GM08714 (cell line): ENCODE measurements around the gene C14orf93.

Source experiments
- H3K4me3 ChIP-seq: fragments of 200-500 bp; sonication (Bioruptor generic); 2 replicates; pipeline ENCODE4 v1.5.1; 2014; ENCODE audit warnings: mild to moderate bottlenecking, low read length, inconsistent platforms
- ZNF274 ChIP-seq: IDR thresholded peaks from 2 replicates; pipeline ENCODE4 v1.6.1; 2012; ENCODE audit warnings: mild to moderate bottlenecking, low read depth, low read length

The C14orf93 gene

GRCh38 chr14:23052182-23052623 is 42.3 kb upstream of the C14orf93 start:
- TF ChIP-seq ZNF274: no peak
- H3K4me3 ChIP-seq: no peak overlapping the region

- H3K4me3 ChIP-seq: no peak overlapping the region
- TF ChIP-seq ZNF274: no peak
Measured at GRCh38 chr14:23051141-23052057, 41.5 kb upstream of the C14orf93 start.

GRCh38 chr14:23049011-23049410 is 39.1 kb upstream of the C14orf93 start:
- TF ChIP-seq ZNF274: no peak
- H3K4me3 ChIP-seq: no peak overlapping the region

- no peak for TF ChIP-seq ZNF274
Measured at GRCh38 chr14:23047751-23048693, 38.1 kb upstream of the C14orf93 start.

GRCh38 chr14:23047034-23047634 is 37.2 kb upstream of the C14orf93 start:
- no peak overlapping the region for H3K4me3 ChIP-seq
- no peak for TF ChIP-seq ZNF274

More at GRCh38 chr14:23047751-23048693, 38.1 kb upstream of the C14orf93 start:
- H3K4me3 ChIP-seq: no peak overlapping the region

GRCh38 chr14:23045419-23046357 is 35.7 kb upstream of the C14orf93 start:
- no peak overlapping the region for H3K4me3 ChIP-seq
- TF ChIP-seq ZNF274: no peak

GRCh38 chr14:23044840-23045239 is 34.9 kb upstream of the C14orf93 start:
- no peak overlapping the region for H3K4me3 ChIP-seq
- no peak for TF ChIP-seq ZNF274

- TF ChIP-seq ZNF274: no peak
- no peak overlapping the region for H3K4me3 ChIP-seq
Measured at GRCh38 chr14:23043754-23044153, 33.8 kb upstream of the C14orf93 start.

- no peak for TF ChIP-seq ZNF274
- no peak overlapping the region for H3K4me3 ChIP-seq
Measured at GRCh38 chr14:23043145-23043544, 33.2 kb upstream of the C14orf93 start.

- no peak for TF ChIP-seq ZNF274
Measured at GRCh38 chr14:23042162-23042965, 32.4 kb upstream of the C14orf93 start, which contains the start of gene PSMB11. Gene PSMB11 (plus strand): TSS chr14:23042212. CDS start chr14:23042226, 14 bp downstream.

GRCh38 chr14:23041729-23042128 is 31.8 kb upstream of the C14orf93 start:
- no peak for TF ChIP-seq ZNF274
- H3K4me3 ChIP-seq: no peak overlapping the region

More at GRCh38 chr14:23042162-23042965, 32.4 kb upstream of the C14orf93 start, which contains the start of gene PSMB11:
- no peak within 1 kb of the TSS for H3K4me3 ChIP-seq

GRCh38 chr14:23040100-23040499 is 30.2 kb upstream of the C14orf93 start:
- H3K4me3 ChIP-seq: no peak overlapping the region
- no peak for TF ChIP-seq ZNF274
